HG03520 (cell line): Measurements from ENCODE around the gene GIMAP7.
"Not testable (repeated sequence)": the region's sequence is repeated elsewhere in the genome, so short reads cannot be mapped to it uniquely, and the experiment has no call there.

ENCODE experiments used
- ATAC-seq: cut with Tn5 transposase; IDR thresholded peaks from one replicate; pipeline ENCODE4 v1.9.1; 2021; ENCODE audit warnings: mild to moderate bottlenecking, moderate library complexity; ENCODE audit not compliant: unreplicated experiment

GIMAP7 gene

DNA sequence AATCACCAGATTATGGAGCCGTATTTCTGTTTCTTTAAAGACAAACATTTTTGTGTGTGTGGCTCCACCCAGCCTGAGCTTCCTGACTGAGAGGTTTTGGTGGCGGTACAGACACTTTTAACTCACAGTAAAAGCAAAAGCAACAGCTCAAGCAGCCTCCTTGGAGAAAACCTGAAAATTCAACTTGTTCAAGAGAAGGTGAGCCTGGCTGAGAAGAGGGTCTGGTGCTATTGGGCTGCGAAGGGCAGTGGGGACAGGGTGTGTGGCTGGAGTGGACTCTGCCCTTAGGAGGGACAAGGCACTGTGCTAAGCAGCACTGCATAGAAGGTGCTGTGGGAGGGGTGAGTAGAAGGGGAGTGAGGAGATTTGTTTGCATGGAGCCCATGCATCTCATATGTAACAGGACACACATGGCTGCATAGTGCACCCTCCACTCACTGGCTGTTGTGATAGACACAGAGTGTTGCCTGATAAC lies at the start of gene GIMAP7:
Gene GIMAP7 (plus strand): TSS at position 125 of the 475 bp plus-strand sequence. CDS start 5,103 bp downstream, outside the sequence.
- ATAC-seq, result peak; percentile 47

GRCh38 chr7:150464962-150465361 lies 49.7 kb upstream of the GIMAP7 start:
- ATAC-seq, result no peak

DNA sequence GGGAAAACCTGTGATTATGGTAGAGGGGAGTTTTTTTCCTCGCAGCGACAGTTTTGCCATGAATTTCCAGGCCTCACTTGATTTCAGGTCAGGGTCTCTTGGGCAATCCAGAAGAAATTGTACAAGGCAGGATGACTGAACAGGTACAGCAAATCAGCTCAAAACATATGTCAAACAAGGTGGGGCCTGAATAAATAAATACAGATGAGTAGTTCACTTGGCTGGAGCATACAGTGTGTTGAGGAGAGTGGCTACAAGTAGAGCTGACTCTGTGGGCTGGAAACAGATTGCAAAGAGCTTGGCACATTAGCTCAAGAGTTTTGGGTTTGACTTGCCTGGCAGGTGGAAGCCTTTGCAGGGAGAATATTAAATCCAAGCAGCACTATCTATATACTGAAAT lies 49.3 kb upstream of the GIMAP7 start:
- ATAC-seq, result no peak

GRCh38 chr7:150466477-150466876 lies 48.2 kb upstream of the GIMAP7 start:
- no peak for ATAC-seq

- ATAC-seq, result no peak
Measured at GRCh38 chr7:150468241-150468640, 46.4 kb upstream of the GIMAP7 start.

DNA sequence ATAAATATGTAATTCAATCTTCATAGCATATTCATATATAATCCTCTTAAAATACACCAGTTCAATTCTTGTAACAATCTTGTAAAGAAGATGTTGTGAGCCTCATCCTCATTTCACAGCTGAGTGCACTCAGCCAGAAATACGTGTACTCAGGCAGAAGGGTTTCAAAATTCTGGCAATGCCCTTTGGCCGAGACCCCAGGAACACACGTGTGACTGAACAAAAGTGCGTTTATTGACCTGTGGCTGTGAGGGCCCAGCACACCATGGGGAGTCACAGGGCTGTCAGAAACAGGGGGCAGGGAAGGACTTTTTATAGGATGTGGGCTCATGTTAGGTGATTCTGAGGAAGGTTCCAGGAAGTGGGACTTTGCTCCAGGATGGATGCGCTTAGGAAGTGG lies 42.8 kb upstream of the GIMAP7 start:
- no peak for ATAC-seq

DNA sequence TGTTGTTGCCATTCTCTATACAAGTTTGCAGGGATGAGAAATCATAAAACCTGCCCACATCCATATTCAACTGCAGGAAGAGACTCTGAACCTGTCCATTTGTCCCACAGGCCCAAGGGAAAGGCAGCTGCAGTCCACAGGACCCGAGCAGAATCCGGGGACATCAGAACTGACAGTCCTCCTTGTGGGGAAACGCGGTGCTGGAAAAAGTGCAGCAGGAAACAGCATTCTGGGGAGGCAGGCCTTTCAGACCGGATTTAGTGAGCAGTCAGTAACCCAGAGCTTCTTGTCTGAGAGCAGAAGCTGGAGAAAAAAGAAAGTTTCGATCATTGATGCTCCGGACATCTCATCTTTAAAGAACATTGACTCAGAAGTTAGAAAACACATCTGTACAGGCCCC lies 40.8 kb upstream of the GIMAP7 start:
- ATAC-seq, result no peak

DNA sequence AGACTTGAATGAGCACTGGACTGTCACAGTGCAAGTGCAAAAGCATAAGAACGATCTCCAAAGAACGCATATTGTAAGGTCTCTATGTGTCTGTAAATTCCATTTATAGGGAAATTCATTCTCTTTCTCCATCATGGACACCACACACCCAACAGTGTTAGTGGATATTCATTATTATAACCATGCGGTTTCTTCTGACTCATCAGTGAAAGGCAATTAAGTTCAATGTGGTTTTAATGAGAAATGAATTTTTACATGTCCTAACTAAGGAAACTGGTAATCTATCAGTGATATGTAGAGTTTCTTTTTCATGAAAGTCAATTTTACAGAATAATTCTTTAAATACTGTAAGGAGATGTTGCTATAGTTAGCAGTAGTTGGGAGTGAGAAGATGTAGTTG lies 38.4 kb upstream of the GIMAP7 start:
- no peak for ATAC-seq

GRCh38 chr7:150476819-150477631 lies 37.6 kb upstream of the GIMAP7 start:
- ATAC-seq, result no peak

- ATAC-seq, result no peak
Measured at GRCh38 chr7:150479023-150479716, 35.5 kb upstream of the GIMAP7 start.

GRCh38 chr7:150481186-150481920 lies 33.3 kb upstream of the GIMAP7 start:
- ATAC-seq, result no peak

DNA sequence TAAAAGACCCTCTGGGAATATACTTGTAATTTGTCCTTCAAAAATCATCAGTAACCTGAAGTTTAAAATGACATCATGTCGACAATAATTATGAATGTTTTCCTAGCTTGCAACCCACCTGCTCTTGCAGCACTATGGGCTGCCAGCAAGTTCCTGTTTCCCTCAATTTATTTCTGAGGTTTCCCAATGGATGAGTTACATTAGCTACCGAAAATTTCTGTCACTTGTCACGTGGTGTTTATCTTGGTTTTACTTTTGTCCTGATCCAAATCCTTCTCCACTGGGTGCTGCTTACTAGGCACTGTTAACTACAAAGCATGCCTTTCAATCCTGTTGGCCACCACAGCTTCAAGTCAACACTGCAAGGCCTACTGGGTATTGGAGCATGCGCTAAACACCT lies 32.8 kb upstream of the GIMAP7 start:
- ATAC-seq, result no peak

- not testable (repeated sequence) for ATAC-seq
Measured at GRCh38 chr7:150483514-150483913, 31.2 kb upstream of the GIMAP7 start.

DNA sequence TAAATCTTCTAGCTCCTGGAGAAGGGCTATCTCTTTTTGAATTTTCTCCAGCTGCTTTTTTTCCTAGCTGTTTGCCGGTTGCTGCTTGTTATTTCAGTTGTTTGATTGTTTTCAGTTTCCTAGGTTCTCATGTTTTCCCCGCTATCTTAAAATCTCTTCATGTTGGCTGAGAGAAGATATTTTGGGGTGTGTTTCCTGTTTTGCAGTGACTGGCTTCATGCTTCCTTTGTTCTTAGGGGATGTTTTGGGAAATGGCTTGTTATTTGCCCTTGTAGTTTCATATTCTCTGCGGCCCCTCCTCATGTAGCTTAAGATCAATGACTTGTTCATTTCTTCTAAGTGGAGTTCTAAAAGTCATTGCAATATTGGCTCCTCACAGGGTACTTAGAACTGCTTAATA lies 30.6 kb upstream of the GIMAP7 start:
- not testable (repeated sequence) for ATAC-seq

DNA sequence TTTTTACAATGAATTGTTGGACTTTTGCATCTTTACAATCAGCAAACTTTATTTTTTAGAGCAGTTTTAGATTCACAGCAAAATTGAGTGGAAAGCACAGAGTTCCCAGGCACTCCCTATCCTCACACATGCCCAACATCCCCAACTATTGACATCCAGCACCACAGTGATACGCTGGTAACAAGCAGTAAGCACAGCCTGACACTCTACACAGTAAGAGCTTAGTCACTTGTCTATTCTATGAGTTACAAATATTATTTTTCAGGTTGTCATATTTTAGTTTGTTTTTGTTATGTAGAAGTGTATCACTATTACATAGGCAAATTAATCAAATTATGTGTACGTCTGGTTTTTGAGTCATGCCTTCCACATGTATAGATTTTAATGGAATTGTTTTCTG lies 27.0 kb upstream of the GIMAP7 start:
- ATAC-seq, result no peak

- no peak for ATAC-seq
Measured at GRCh38 chr7:150489782-150490181, 24.9 kb upstream of the GIMAP7 start.

GRCh38 chr7:150493442-150493841 lies 21.2 kb upstream of the GIMAP7 start:
- ATAC-seq, result not testable (repeated sequence)

GRCh38 chr7:150502519-150502918 lies 12.2 kb upstream of the GIMAP7 start:
- ATAC-seq, result no peak

DNA sequence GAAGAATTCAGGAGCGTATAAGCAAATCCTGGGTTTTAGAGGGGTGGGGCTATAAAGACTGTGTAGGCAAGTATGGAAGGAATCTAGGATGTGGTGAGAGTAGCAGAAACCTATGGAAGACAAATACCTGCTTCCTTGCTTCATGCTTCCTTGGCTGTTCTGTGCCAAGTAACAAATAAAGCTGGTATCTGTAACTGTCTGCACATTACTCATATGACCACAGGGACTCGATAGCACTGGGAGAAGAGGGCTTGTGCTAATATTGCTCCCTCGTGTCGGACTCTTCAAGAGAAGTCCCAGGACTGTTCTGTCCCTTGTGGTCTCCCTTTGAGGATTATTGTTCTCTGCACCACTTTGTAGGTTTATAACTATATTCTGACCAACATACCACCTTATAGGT lies 11.5 kb upstream of the GIMAP7 start:
- ATAC-seq, result no peak

- no peak for ATAC-seq
Measured at GRCh38 chr7:150503581-150503980, 11.1 kb upstream of the GIMAP7 start.

DNA sequence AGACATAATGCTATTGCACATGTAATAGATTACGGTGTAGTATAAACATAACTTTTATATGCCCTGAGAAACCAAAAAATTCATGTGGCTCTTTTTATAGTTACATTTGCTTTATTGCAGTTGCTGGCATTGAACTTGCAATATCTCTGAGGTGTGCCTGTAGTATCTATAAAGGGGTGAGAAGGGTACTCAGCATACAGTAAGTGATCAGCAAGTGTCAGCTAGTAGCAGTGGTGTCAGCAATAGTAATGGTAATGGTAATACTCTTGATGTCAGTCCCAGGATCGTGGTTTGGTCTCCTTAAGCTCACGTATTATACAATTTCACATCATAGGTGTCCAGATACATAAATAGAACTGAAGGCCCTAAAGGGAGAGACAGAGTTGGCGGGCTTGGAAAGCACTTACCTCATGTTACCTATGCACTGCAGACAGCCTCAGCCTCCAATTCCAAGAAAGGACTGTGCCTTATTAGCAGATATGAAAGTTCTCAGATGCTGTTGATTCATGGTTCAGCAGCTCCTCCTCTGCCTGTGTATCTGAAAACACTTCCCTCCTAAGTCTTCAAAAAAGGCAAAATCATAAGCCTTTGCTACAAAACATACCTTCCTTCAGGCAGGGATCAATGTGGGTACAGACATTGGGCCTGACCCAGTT lies 6.6 kb upstream of the GIMAP7 start:
- ATAC-seq, result no peak
